HFFc6 (cell line): Measurements from ENCODE around the gene ID2. TPM values are rescaled to one million over a fixed set of nuclear protein-coding genes. Genes with fewer than 3 reads are reported as not detected.

Source experiments
- DNase-seq: peaks from one replicate; pipeline ENCODE4 v3.0.0-alpha.2; 2018
- H3K27ac Mint-ChIP-seq: 2 replicates; pipeline ENCODE4 v1.8.0; 2020; ENCODE audit warnings: mild to moderate bottlenecking, mixed read lengths
- H3K27me3 Mint-ChIP-seq: 2 replicates; pipeline ENCODE4 v1.8.0; 2021; ENCODE audit warnings: mild to moderate bottlenecking, moderate library complexity, mixed read lengths; ENCODE audit not compliant: insufficient read depth
- H3K36me3 Mint-ChIP-seq: 2 replicates; pipeline ENCODE4 v1.8.0; 2021; ENCODE audit warnings: low read depth, mixed read lengths
- H3K4me1 Mint-ChIP-seq: 2 replicates; pipeline ENCODE4 v1.8.0; 2020; ENCODE audit warnings: low read depth, mixed read lengths
- H3K4me3 Mint-ChIP-seq: 2 replicates; pipeline ENCODE4 v1.8.0; 2020; ENCODE audit warnings: mild to moderate bottlenecking, moderate library complexity, mixed read lengths
- H3K9me3 Mint-ChIP-seq: 2 replicates; pipeline ENCODE4 v1.8.0; 2020; ENCODE audit warnings: mild to moderate bottlenecking, mixed read lengths
- total RNA-seq, 6 experiments: library from RNA; stranded (reverse); fragmentation: NEBNext Ultra II Directional; extraction: Animal tissue kit (Norgen Biotek cat#: 25700); gene quantifications; 2 replicates in 1 of 6; 3 replicates in 5 of 6; pipeline ENCODE4 v1.2.3, GENCODE V29; 2021
- TF ChIP-seq, protein P1 (sequence below): fragments of 200-600 bp; sonication (generic); IDR thresholded peaks from 2 replicates; pipeline ENCODE4 v1.5.0; 2021; ENCODE audit warnings: antibody characterized with exemption, mild to moderate bottlenecking

ID2 gene
- total RNA-seq, 6 experiments from 2014 or later, result 81.3 to 97.1 (median 88.1) TPM

DNA sequence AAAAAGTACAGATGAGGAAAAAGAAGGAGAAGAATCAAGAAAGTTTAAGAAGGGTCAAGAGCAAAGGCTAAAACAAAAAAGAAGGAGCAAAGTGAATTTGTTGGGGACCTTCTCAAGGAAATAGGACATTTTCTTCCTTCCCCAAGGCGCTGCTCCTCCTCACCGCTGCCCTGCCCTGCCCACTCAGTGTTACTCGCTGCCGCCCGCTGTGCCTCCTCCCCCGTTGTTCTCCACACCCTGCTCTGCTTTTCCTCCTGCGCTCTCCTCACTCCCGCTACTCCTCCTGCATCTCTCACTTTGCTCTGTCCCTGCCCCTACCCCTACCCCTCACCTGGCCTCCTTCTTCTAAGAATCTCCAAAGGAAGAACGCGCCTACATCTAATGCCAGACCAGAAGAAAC is 50.7 kb downstream of the ID2 start:
- Mint-ChIP-seq H3K4me1 (peaks cover 7% of the 10 kb centered on the region), H3K4me3 (no peak overlapping the region), H3K27ac (no peak overlapping the region), H3K36me3 (peaks cover 52% of the 10 kb centered on the region), H3K9me3 (no peaks in the 10 kb centered on the region), H3K27me3 (no peaks in the 10 kb centered on the region; the same call in 1 of the 2 replicates)
- TF ChIP-seq, protein P1, sequence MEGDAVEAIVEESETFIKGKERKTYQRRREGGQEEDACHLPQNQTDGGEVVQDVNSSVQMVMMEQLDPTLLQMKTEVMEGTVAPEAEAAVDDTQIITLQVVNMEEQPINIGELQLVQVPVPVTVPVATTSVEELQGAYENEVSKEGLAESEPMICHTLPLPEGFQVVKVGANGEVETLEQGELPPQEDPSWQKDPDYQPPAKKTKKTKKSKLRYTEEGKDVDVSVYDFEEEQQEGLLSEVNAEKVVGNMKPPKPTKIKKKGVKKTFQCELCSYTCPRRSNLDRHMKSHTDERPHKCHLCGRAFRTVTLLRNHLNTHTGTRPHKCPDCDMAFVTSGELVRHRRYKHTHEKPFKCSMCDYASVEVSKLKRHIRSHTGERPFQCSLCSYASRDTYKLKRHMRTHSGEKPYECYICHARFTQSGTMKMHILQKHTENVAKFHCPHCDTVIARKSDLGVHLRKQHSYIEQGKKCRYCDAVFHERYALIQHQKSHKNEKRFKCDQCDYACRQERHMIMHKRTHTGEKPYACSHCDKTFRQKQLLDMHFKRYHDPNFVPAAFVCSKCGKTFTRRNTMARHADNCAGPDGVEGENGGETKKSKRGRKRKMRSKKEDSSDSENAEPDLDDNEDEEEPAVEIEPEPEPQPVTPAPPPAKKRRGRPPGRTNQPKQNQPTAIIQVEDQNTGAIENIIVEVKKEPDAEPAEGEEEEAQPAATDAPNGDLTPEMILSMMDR, result no peak
- no peak for DNase-seq

Other genes starting within 250 kb of the ID2 start
- gene KIDINS220, start 155.6 kb downstream of the ID2 start, total RNA-seq, result 10 to 100 TPM; 34.5 to 42.2 (median 38.2) TPM